H4 (cell line): ENCODE measurements around the gene MSANTD7. TPM values are rescaled to one million over a fixed set of nuclear protein-coding genes. Genes with fewer than 3 reads are reported as not detected.

ENCODE experiments used
- DNase-seq: peaks from one replicate; pipeline ENCODE4 v3.0.0-alpha.2; 2015; ENCODE audit warnings: low spot score
- total RNA-seq: library from RNA; depleted of rRNA; stranded (reverse); fragments of >200 nt; shearing (Covaris generic); gene quantifications from 2 replicates; pipeline ENCODE4 v1.2.3, GENCODE V29; 2014; rRNA removed

Gene MSANTD7
- total RNA-seq, 1 experiment from 2014 or later, result 18.4 TPM

GRCh38 chr10:14880229-14880628 is 42.1 kb downstream of the MSANTD7 start:
- no peak for DNase-seq

GRCh38 chr10:14884082-14884481 is 46.0 kb downstream of the MSANTD7 start:
- no peak for DNase-seq

Other genes with a start within 250 kb of the MSANTD7 start
- gene FAM107B, start 63.4 kb upstream of the MSANTD7 start, total RNA-seq, result 10.0 and 16.2 TPM in 2 replicates
- 0.10 TPM in 1 of 2 replicates, not detected in the other for gene CDNF, start 269 bp upstream of the MSANTD7 start, total RNA-seq
- gene HSPA14, start within 50 bp of the MSANTD7 start, total RNA-seq, result 16.3 and 19.5 TPM in 2 replicates
- 15.5 and 27.6 TPM in 2 replicates for gene SUV39H2, start 40.6 kb downstream of the MSANTD7 start, total RNA-seq
- gene DCLRE1C, start 115.8 kb downstream of the MSANTD7 start, total RNA-seq, result 3.5 and 6.6 TPM in 2 replicates
- gene MEIG1, start 121.1 kb downstream of the MSANTD7 start, total RNA-seq, result 1.2 and 1.9 TPM in 2 replicates
- 0.74 TPM in 1 of 2 replicates, not detected in the other for gene OLAH, start 205.6 kb downstream of the MSANTD7 start, total RNA-seq